ENCODE measurements around the gene KCNJ9.
"Not testable (repeated sequence)": the region's sequence is repeated elsewhere in the genome, so short reads cannot be mapped to it uniquely, and the experiment has no call there.

KCNJ9 gene

GRCh38 chr1:160081261-160081936 lies at the start of gene KCNJ9:
Gene KCNJ9, plus strand, starts transcription at chr1:160081538. Its CDS starts 2,493 bp downstream, at chr1:160084031.
- no peak for DNase-seq (ENCODE audit: low read depth in 2 of 2)

- DNase-seq (ENCODE audit: low read depth in 2 of 2): no peak
Measured at GRCh38 chr1:160032165-160032820, 49.0 kb upstream of the KCNJ9 start.

- DNase-seq (ENCODE audit: low read depth in 2 of 2): no peak
Measured at GRCh38 chr1:160040476-160040875, 40.9 kb upstream of the KCNJ9 start.

- DNase-seq (ENCODE audit: low read depth in 2 of 2): no peak
Measured at GRCh38 chr1:160043543-160043942, 37.8 kb upstream of the KCNJ9 start.

GRCh38 chr1:160045653-160046052 lies 35.7 kb upstream of the KCNJ9 start:
- no peak for DNase-seq (ENCODE audit: low read depth in 2 of 2)

GRCh38 chr1:160046494-160047110 lies 34.7 kb upstream of the KCNJ9 start:
- DNase-seq (ENCODE audit: low read depth in 2 of 2): peak; percentile 3 to 25

- DNase-seq (ENCODE audit: low read depth in 2 of 2): no peak
Measured at GRCh38 chr1:160047111-160047991, 34.0 kb upstream of the KCNJ9 start.

GRCh38 chr1:160048335-160048734 lies 33.0 kb upstream of the KCNJ9 start:
- no peak for DNase-seq (ENCODE audit: low read depth in 2 of 2)

GRCh38 chr1:160049101-160049500 lies 32.2 kb upstream of the KCNJ9 start:
- DNase-seq (ENCODE audit: low read depth in 2 of 2): no peak

GRCh38 chr1:160050182-160050581 lies 31.2 kb upstream of the KCNJ9 start:
- DNase-seq (ENCODE audit: low read depth in 2 of 2): not testable (repeated sequence)

- no peak for DNase-seq (ENCODE audit: low read depth in 2 of 2)
Measured at GRCh38 chr1:160050619-160051018, 30.7 kb upstream of the KCNJ9 start.

- no peak for DNase-seq (ENCODE audit: low read depth in 2 of 2)
Measured at GRCh38 chr1:160052936-160053335, 28.4 kb upstream of the KCNJ9 start.

GRCh38 chr1:160053548-160054365 lies 27.6 kb upstream of the KCNJ9 start:
- DNase-seq (ENCODE audit: low read depth in 2 of 2): no peak

- no peak for DNase-seq (ENCODE audit: low read depth in 2 of 2)
Measured at GRCh38 chr1:160056648-160057169, 24.6 kb upstream of the KCNJ9 start.

- no peak for DNase-seq (ENCODE audit: low read depth in 2 of 2)
Measured at GRCh38 chr1:160058087-160058486, 23.3 kb upstream of the KCNJ9 start.

GRCh38 chr1:160061369-160062229 lies 19.7 kb upstream of the KCNJ9 start:
- no peak for DNase-seq (ENCODE audit: low read depth in 2 of 2)

- DNase-seq (ENCODE audit: low read depth in 2 of 2): no peak
Measured at GRCh38 chr1:160062230-160062532, 19.2 kb upstream of the KCNJ9 start.

GRCh38 chr1:160063176-160063575 lies 18.2 kb upstream of the KCNJ9 start:
- no peak for DNase-seq (ENCODE audit: low read depth in 2 of 2)

- DNase-seq (ENCODE audit: low read depth in 2 of 2): no peak
Measured at GRCh38 chr1:160064164-160064563, 17.2 kb upstream of the KCNJ9 start.

- DNase-seq (ENCODE audit: low read depth in 2 of 2): no peak
Measured at GRCh38 chr1:160064746-160065145, 16.6 kb upstream of the KCNJ9 start.

Measured in stimulated activated CD8-positive, alpha-beta memory T cell treated with anti-CD3 and anti-CD28 coated beads, Interleukin-2, amount 100 ng/mL, for 48 hours (primary cell).